ENCODE results near the gene CAMKMT.

CAMKMT gene

DNA sequence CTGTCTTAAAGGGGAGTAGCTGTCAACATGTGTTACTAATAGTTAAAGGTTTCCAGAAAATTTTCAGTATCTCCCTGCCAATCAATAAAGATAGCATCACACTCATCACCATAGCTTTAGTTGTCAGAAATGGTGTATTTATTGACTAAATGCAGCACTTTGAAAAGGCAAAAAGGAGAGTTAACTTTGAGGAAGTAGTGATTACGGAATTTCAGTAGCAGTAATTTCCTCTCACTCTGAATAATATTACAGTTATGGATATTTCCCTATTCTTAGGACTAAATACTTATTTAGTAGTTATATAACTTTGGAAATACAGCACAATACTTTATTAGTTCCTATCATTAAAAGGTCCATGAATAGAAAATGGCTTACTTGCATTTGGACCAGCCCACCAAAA, 250.5 kb downstream of the CAMKMT start:
- no peak overlapping the region for H3K9ac ChIP-seq (ENCODE audit: insufficient read length, low read depth)
- no peaks in the 10 kb centered on the region for H3K36me3 ChIP-seq (ENCODE audit: insufficient read depth, insufficient read length, low read length)
- H3K4me1 ChIP-seq (ENCODE audit: insufficient read depth, insufficient read length) = no peaks in the 10 kb centered on the region
- DNase-seq (ENCODE audit: low read depth, low spot score) = no peak
- H3K4me3 ChIP-seq (ENCODE audit: insufficient read length, low read depth) = no peak overlapping the region
- no peaks in the 10 kb centered on the region for H3K27me3 ChIP-seq (ENCODE audit: insufficient read depth, insufficient read length)
- no peaks in the 10 kb centered on the region for H3K9me3 ChIP-seq (ENCODE audit: insufficient read depth, low read length)
- TF ChIP-seq SUZ12 (IDR thresholded peaks at IDR 0.05; ENCODE audit: extremely low read depth, insufficient read depth, insufficient read length) = no peak
- no peak for TF ChIP-seq YY1 (IDR thresholded peaks at IDR 0.05; ENCODE audit: insufficient read depth, insufficient read length)
- no peak for TF ChIP-seq ZNF274 (IDR thresholded peaks at IDR 0.05; ENCODE audit: low read depth, low read length)

DNA sequence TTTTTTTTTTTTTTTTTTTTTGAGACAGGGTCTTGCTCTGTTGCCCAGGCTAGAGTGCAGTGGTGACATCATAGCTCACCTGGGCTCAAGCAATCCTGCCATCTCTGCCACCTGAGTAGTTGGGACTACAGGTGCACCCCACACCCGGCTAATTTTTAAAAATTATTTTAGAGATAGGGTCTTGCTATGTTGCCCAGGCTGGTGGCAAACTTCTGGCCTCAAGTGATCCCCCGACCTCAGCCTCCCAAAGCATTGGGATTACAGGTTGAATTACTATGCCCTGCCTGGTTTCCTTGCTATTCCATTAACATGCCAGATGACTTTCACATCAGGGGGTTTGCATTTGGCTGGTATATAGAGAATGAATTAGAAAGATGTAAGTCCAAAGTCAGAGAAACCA, 253.2 kb downstream of the CAMKMT start:
- Histone ChIP-seq H3K27me3 (ENCODE audit: insufficient read depth, insufficient read length) (no peaks in the 10 kb centered on the region), H3K4me3 (ENCODE audit: insufficient read length, low read depth) (no peak overlapping the region), H3K9ac (ENCODE audit: insufficient read length, low read depth) (no peak overlapping the region), H3K4me1 (ENCODE audit: insufficient read depth, insufficient read length) (no peaks in the 10 kb centered on the region), H3K36me3 (ENCODE audit: insufficient read depth, insufficient read length, low read length) (no peaks in the 10 kb centered on the region), H3K9me3 (ENCODE audit: insufficient read depth, low read length) (no peaks in the 10 kb centered on the region)
- no peak for TF ChIP-seq SUZ12 (IDR thresholded peaks at IDR 0.05; ENCODE audit: extremely low read depth, insufficient read depth, insufficient read length)
- TF ChIP-seq YY1 (IDR thresholded peaks at IDR 0.05; ENCODE audit: insufficient read depth, insufficient read length) = no peak
- TF ChIP-seq ZNF274 (IDR thresholded peaks at IDR 0.05; ENCODE audit: low read depth, low read length) = no peak
- DNase-seq (ENCODE audit: low read depth, low spot score) = no peak

DNA sequence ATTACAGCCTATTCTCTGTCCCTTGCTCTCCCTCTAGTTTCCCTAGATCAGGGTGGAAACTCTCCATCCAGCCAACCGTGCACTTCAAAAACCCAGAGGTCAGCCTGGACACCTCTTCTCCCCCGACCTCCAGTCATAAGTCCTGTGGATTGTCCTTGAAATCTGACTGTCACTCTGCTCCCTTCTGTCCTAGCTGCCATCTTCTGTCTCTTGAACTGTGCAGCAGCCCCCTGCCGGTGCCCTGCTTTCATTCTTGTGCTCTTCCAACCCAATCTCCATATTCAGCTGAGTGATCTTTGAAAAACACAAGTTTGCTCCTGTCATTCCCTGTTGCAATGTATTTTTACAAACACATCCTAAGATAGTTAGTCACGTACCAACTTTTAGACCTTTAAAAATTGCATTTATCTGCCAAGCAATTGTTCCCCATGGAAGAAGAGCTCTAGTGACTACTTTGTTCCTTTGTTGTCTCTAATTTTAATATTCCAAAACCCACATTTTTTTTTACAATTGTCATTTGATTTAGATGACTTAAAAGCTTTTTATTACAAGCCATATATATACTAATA, 254.3 kb downstream of the CAMKMT start:
- H3K9me3 ChIP-seq (ENCODE audit: insufficient read depth, low read length) = no peaks in the 10 kb centered on the region
- H3K36me3 ChIP-seq (ENCODE audit: insufficient read depth, insufficient read length, low read length) = no peaks in the 10 kb centered on the region
- no peaks in the 10 kb centered on the region for H3K4me1 ChIP-seq (ENCODE audit: insufficient read depth, insufficient read length)
- no peaks in the 10 kb centered on the region for H3K27me3 ChIP-seq (ENCODE audit: insufficient read depth, insufficient read length)
- H3K9ac ChIP-seq (ENCODE audit: insufficient read length, low read depth) = no peak overlapping the region
- TF ChIP-seq ZNF274 (IDR thresholded peaks at IDR 0.05; ENCODE audit: low read depth, low read length) = no peak
- TF ChIP-seq SUZ12 (IDR thresholded peaks at IDR 0.05; ENCODE audit: extremely low read depth, insufficient read depth, insufficient read length) = no peak
- no peak for TF ChIP-seq YY1 (IDR thresholded peaks at IDR 0.05; ENCODE audit: insufficient read depth, insufficient read length)
- no peak overlapping the region for H3K4me3 ChIP-seq (ENCODE audit: insufficient read length, low read depth)
- DNase-seq (ENCODE audit: low read depth, low spot score) = no peak

DNA sequence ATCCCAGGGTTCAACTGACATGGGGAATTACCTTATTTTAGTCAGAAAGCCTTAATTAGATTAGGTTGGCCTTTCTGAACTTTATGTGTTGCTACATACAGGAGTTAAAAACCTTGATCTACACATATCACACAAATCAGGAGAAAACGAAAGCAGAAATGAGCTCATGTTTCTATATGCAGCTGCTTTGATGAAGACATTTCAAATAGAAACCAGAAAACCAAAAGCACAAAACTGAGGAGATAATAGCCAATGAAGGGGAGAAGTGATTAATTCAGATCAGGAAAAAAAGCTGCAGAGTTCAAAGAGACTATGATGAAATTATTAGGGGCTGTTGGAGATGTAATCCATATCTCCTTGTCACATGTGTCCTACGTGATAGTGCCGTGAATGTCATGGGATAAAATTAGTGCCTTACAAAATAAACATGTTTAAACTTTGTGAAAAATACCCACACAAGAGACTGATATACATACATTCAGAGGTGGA, 255.0 kb downstream of the CAMKMT start:
- no peaks in the 10 kb centered on the region for H3K9me3 ChIP-seq (ENCODE audit: insufficient read depth, low read length)
- TF ChIP-seq SUZ12 (IDR thresholded peaks at IDR 0.05; ENCODE audit: extremely low read depth, insufficient read depth, insufficient read length) = no peak
- TF ChIP-seq ZNF274 (IDR thresholded peaks at IDR 0.05; ENCODE audit: low read depth, low read length) = no peak
- TF ChIP-seq YY1 (IDR thresholded peaks at IDR 0.05; ENCODE audit: insufficient read depth, insufficient read length) = no peak
- H3K36me3 ChIP-seq (ENCODE audit: insufficient read depth, insufficient read length, low read length) = no peaks in the 10 kb centered on the region
- H3K4me1 ChIP-seq (ENCODE audit: insufficient read depth, insufficient read length) = no peaks in the 10 kb centered on the region
- H3K4me3 ChIP-seq (ENCODE audit: insufficient read length, low read depth) = no peak overlapping the region
- no peak overlapping the region for H3K9ac ChIP-seq (ENCODE audit: insufficient read length, low read depth)
- H3K27me3 ChIP-seq (ENCODE audit: insufficient read depth, insufficient read length) = no peaks in the 10 kb centered on the region
- no peak for DNase-seq (ENCODE audit: low read depth, low spot score)

DNA sequence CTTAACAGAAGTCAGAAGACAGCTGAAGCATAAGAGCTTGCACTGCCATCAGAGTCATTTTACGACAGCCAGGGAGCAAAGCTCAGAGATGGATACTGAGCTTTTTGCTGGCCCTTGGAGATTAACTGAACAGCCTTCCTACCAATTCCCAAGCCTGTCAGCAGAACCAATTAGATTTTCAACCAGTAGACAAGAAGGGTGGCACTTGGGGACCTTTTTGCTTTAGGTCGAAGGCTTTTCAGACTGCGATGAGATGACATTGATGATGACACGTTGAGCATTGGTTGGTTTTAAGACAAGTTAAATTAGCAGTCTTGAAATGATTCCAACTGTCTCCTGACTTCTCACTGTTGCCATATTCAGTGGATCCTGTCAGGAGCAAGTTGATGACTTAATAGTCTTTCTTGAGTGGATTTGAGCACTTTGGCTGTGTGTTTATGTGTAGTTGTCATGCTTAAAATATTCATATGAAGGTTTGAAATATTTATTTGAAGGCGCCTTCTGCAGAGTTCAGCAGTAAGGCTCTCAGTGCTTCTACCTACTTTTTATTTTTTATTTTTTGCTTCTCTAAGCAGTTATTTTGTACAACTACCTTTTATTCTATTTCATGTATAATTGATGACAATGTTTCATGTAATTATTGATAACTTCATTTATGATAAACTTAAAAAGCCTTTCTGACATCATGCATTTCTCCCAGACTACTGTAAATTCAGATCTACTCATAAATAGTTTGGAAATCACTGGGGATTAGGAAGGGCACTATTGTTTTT, 256.7 kb downstream of the CAMKMT start:
- TF ChIP-seq YY1 (IDR thresholded peaks at IDR 0.05; ENCODE audit: insufficient read depth, insufficient read length) (no peak), ZNF274 (IDR thresholded peaks at IDR 0.05; ENCODE audit: low read depth, low read length) (no peak), SUZ12 (IDR thresholded peaks at IDR 0.05; ENCODE audit: extremely low read depth, insufficient read depth, insufficient read length) (no peak)
- Histone ChIP-seq H3K9ac (ENCODE audit: insufficient read length, low read depth) (no peak overlapping the region), H3K4me1 (ENCODE audit: insufficient read depth, insufficient read length) (no peaks in the 10 kb centered on the region), H3K27me3 (ENCODE audit: insufficient read depth, insufficient read length) (no peaks in the 10 kb centered on the region), H3K36me3 (ENCODE audit: insufficient read depth, insufficient read length, low read length) (no peaks in the 10 kb centered on the region), H3K9me3 (ENCODE audit: insufficient read depth, low read length) (no peaks in the 10 kb centered on the region), H3K4me3 (ENCODE audit: insufficient read length, low read depth) (no peak overlapping the region)
- DNase-seq (ENCODE audit: low read depth, low spot score) = no peak

DNA sequence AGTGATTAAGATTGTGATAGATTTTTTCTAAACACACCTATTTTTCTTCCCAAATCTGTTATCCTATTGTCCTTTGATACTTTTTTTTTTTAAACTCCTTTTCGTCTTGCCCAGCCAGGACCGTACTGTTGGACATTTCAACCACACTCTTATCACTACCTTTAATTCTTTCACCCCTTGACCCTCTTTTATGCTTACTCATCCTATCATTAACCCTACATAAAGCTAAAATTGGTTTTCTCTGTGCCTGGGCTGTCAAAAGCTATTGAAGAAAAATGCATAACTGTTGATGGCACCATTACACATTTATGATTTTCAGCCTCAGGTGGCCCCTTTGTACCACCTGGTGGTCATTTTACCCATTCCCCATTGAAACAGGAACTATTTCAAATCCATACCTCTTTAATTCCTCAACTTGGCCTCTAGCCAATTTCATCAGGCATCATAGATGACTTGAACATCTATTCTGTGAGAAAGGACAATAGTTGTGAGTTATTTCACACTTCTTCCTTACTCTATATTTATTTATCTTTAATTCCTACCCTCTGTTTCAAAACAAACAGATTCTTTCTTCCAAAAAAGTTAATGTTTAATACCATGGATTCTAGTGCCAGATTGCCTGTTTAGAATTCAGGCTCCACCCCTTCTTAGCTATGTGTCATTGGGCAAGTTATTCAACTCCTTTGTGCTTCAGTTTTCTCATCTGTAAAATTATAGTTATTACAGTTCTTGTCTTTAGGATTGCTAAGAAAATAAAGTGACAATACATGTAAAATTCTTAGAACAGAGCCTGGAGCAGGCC, 258.6 kb downstream of the CAMKMT start:
- Histone ChIP-seq H3K9me3 (ENCODE audit: insufficient read depth, low read length) (no peaks in the 10 kb centered on the region), H3K9ac (ENCODE audit: insufficient read length, low read depth) (no peak overlapping the region), H3K36me3 (ENCODE audit: insufficient read depth, insufficient read length, low read length) (no peaks in the 10 kb centered on the region), H3K4me1 (ENCODE audit: insufficient read depth, insufficient read length) (no peaks in the 10 kb centered on the region), H3K4me3 (ENCODE audit: insufficient read length, low read depth) (no peak overlapping the region), H3K27me3 (ENCODE audit: insufficient read depth, insufficient read length) (no peaks in the 10 kb centered on the region)
- no peak for DNase-seq (ENCODE audit: low read depth, low spot score)
- no peak for TF ChIP-seq YY1 (IDR thresholded peaks at IDR 0.05; ENCODE audit: insufficient read depth, insufficient read length)
- TF ChIP-seq SUZ12 (IDR thresholded peaks at IDR 0.05; ENCODE audit: extremely low read depth, insufficient read depth, insufficient read length) = no peak
- TF ChIP-seq ZNF274 (IDR thresholded peaks at IDR 0.05; ENCODE audit: low read depth, low read length) = no peak

Data from NT2/D1 (cell line).